Activated T-helper 1 cell treated with Interleukin-2 at 50 U/mL for 16 hours (primary cell): Measurements from ENCODE around the gene ECSCR.
"Not testable (repeated sequence)": the region's sequence is repeated elsewhere in the genome, so short reads cannot be mapped to it uniquely, and the experiment has no call there.

ENCODE experiments used
- DNase-seq: peaks from one replicate; pipeline ENCODE4 v3.0.0-alpha.2; 2020; ENCODE audit warnings: low read depth

ECSCR gene

DNA sequence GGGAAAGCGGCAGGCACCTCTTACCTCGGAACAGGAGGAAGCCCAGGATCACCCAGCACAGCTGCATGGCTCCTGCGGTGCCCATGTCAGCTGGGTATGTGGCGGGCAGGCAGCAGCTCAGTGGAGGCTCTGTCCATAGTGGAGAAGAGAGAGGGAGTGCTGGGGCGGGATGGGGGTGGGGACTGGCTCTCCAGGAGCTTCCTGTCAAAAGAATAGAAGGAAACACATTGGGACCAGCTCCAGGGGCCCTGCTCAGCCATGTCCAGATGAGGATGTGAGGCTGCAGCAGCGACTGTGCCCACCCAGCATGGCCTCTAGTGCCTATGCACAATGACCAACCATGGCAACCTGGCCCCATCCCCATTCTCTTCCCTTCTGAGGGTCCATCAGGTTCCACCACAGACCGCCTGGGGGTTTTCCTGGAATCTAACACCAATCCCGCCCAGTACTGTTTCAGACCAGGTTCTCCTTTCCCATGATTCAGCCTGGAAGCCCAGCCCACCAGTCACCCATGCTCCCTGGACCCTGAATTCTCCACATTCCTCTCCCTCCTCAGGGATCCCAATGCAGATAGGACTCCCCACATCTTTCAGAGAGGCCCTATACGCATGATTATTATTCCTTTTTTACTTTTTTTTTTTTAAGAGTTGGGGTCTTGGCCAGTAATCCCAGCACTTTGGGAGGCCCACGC lies at the start of gene ECSCR:
Gene ECSCR (minus strand): TSS at position 158 of the 691 bp plus-strand sequence. CDS start 73 bp downstream, at position 85.
- DNase-seq, result no peak

GRCh38 chr5:139504722-139505121 lies 42.2 kb upstream of the ECSCR start:
- not testable (repeated sequence) for DNase-seq

DNA sequence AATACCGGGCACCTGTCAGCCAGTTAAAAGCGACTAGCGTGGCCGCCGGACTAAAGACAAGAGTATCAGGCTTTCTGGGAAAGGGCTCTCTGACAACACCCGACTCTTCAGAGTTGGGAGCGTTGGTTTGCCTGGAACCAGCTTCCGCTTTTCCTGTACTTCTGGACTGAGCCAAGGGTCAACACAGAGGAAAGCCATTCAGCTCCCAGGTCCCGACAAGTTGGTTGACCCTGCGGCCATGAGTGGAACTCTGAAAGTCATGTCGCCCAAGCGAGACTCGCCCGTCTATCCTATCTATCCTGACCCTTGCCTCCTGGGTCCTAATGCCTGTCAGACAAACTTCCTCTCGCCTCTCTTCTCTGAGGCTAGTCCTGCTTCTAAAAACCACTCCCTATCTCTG lies 41.3 kb upstream of the ECSCR start:
- DNase-seq, result not testable (repeated sequence)

DNA sequence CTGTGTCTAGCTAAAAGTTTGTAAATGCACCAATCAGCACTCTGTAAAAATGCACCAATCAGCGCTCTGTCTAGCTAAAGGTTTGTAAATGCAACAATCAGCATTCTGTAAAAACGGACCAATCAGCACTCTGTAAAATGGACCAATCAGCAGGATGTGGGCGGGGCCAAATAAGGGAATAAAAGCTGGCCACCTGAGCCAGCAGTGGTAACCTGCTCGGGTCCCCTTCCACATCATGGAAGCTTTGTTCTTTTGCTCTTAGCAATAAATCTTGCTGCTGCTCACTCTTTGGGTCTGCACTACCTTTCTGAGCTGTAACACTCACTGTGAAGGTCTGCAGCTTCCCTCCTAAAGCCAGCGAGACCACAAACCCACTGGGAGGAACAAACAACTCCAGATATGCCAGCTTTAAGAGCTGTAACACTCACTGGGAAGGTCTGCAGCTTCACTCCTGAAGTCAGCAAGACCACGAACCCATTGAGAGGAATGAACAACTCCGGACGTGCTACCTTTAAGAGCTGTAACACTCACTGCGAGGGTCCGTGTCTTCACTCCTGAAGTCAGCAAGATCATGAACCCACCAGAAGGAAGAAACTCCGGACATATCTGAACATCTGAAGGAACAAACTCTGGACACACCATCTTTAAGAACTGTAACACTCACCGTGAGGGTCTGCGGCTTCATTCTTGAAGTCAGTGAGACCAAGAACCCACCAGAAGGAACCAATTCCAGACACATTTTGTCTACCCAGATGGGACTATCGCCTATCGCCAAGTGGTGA lies 40.7 kb upstream of the ECSCR start:
- not testable (repeated sequence) for DNase-seq

DNA sequence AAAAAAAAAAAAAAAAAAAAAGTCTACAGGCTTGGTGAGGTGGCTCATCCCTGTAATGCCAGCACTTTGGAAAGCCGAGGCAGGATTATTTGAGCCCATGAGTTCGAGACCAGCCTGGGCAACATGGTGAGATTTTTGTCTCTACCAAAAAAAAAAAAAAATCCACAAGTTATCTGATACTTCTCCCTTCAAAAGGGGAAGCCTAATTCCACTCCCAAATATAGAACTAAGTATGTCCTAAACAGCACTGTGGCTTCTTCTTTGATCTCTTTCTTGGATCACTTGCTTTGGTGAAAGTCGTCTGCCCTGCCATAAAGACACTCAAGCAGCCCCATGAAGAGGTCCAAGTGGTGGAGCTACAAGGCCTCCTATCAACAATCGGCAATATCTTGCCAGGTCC lies 38.8 kb upstream of the ECSCR start:
- DNase-seq, result no peak

DNA sequence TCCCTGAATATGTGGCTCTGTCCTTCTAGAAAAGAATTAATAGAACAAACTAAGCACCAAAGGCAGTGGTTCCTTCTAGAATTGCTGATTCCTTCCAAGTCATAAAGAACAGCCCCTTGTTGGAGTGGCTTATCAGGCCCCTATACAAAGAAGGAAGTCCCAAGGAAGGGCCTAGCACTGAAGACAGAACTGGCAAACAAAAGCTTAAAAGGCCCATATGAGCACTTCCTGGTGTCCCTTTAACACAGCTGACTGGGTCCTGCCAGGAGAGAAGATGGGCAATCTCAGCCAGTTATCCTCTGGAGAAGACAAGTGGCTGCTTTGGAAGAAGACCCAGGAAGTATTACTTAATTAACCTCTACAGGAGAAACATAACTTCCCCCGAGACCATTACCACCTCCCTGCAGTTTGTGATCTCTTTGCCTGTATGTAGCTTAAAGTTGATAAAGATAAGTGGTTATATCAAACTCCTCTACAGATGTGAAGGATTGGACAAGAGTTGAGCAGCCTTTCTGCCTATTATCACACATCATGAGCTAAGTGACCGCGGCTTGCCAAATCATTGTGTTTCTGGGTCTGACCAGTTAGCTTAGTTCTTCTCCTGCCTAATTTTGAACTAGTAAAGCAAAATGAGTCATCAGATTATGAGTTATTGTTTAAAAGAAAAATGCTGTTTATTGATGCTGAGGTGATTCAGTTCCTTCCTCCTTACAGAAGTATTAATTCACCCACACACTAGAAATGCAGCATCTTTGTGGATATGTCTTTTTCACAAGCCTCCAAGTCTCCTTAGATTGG lies 33.3 kb upstream of the ECSCR start:
- no peak for DNase-seq

DNA sequence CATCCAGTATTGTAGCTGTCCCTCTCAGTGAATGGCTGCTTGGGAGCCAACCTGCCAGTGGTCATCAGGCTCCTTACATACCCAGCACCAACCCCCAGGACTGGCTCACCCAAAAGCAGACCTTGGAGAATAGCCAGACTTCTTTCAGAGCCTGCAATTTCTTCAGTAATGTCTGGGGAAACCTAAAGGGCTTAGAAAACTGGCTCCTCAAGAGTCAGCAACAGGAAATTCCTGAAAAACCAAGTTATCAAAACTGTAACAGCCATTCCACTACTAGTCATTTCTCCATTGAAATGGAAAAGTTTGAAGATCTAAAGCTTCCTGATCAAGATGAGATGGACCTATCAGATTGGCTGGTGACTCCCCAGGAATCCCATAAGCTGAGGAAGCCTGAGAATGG lies 32.3 kb upstream of the ECSCR start:
- DNase-seq, result no peak

DNA sequence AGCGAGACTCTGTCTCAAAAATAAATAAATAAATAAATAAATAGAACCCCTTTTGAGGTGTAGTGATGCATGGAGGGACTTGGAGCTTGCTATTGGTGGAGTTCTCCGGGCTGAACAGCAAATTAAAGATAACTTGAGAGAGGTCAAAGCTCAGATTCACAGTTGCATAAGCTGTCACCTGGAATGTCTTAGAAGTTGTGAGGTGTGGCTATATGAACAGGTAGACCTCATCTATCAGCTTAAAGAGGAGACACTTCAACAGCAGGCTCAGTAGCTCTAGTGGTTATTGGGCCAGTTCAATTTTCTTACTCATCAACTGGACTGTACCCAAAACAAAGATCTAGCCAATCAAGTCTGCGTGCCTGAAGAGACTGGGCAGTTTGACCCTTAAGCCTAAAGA lies 31.7 kb upstream of the ECSCR start:
- DNase-seq, result no peak

- no peak for DNase-seq
Measured at GRCh38 chr5:139492700-139493192, 30.2 kb upstream of the ECSCR start.

- no peak for DNase-seq
Measured at GRCh38 chr5:139488260-139488659, 25.7 kb upstream of the ECSCR start.

DNA sequence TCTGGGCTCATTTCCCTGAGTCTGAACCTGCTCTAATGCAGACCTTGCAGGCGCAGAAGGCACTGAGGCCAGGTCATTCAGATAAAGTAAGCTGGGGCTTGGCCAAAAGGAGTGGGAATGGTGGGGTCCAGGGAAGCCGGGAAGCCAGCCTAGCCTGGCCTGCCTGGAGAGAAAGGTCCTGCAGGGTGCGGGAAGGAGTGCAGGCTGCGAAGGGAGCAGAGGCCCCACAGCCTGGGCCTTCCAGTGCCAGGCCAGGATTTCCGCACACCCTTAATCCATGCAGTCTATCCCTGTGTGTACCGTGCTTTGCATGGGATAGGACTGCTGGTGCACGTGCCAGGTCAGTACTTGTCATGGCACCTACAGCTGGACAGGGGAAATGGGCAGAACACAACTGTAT lies 23.7 kb upstream of the ECSCR start:
- no peak for DNase-seq

GRCh38 chr5:139482890-139483208 lies 20.3 kb upstream of the ECSCR start:
- not testable (repeated sequence) for DNase-seq

DNA sequence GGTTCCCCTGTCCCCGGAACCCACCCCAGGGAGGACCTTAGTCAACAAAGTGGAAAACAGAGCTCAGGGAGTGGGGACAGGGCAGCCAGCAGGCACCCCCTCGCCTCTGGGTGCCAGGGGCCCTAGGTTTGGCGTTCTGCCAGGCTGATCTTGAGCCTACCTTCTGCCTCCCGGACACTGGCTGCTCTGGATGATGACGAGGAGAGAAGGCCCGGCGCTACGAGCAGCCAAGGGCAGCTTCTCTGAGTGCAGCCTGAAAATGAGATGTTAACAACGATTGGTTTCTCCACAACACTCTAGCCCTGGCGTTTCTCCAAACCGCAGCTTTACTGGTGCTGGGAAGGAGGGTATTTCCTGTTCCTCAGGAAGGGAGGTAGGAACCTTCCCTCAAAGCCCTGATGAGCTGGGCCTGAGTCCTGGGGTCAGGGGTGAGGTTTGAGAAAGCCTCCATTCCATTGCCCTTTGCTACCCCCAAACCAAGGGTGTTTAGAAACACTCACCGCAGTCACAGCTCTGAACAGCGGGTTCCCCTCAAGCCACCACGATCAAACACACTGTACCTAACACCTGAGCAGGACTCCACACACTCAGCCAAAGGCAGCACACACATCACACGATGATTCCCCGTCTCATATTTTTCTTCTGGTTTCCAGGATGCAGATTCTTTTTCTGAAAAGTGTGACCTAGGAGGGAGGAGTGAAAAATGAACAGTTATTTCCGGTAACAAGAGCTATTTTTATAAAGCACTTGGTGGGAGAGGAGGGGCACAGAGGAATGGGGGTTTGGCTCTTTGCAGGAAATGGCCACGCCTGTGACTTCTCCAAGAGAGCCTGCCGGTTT lies 19.7 kb upstream of the ECSCR start, which contains the start of gene STING1:
Gene STING1 (minus strand): TSS at position 709 of the 840 bp plus-strand sequence. CDS start 1,054 bp downstream, outside the sequence.
- DNase-seq, result peak; percentile 47

DNA sequence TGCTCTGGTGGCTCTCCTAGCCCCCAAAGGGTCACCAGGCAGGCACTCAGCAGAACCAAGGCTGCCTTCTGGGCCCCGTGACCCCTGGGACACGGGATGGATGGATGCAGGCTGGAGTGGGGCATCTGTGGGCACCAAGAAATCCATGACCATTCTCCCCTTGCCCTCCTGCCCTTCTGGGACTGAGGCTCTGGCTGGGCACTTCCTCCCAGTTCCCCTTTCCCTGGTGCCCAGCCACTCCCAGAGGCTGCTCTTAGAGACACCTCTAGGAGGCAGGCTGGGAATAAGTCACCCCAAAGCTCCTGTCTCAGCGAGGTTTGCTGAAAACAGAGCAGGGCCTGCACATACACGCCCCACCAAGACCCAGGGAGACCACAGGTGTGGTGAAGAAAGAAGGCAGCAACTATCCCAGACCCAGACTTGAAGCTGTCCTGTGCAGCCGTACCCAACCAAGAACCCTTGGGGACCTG lies 19.1 kb upstream of the ECSCR start:
- no peak for DNase-seq

DNA sequence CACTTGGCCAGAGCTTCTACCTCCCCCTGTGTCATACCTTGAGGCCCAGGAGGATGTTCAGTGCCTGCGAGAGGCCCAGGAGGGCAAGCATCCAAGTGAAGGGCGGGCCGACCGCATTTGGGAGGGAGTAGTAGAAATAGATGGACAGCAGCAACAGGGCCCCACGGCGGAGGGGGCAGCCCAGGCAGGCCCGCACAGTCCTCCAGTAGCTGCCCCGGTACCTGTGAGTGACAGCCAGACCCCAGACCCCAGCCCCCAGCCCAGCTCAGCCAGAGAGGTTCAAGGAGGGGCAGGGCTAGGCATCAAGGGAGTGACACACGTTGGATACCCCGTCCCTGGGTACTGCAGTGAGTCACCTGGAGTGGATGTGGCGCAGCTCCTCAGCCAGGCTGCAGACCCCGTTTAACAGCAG lies 18.6 kb upstream of the ECSCR start:
- DNase-seq, result no peak

DNA sequence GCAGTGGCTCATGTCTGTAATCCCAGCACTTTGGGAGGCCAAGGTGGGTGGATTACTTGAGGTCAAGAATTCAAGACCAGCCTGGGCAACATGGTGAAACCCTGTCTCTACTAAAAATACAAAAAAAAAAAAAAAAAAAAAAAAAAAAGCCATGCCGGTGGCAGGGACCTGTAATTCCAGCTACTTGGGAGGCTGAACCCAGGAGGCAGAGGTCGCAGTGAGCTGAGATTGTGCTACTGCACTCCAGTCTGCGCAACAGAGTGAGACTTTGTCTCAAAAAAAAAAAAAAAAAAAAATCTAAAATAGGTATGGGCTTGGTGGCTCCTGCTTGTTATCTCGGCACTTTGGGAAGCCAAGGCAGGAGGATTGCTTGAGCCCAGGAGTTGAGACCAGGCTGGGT lies 17.2 kb upstream of the ECSCR start:
- DNase-seq, result not testable (repeated sequence)

- DNase-seq, result not testable (repeated sequence)
Measured at GRCh38 chr5:139478657-139479423, 16.3 kb upstream of the ECSCR start.

- no peak for DNase-seq
Measured at GRCh38 chr5:139475865-139476617, 13.5 kb upstream of the ECSCR start.

- DNase-seq, result no peak
Measured at GRCh38 chr5:139474890-139475791, 12.6 kb upstream of the ECSCR start.
